Pancreas (tissue), 10 donors: Measurements from ENCODE around the gene CCDC88B. TPM values are rescaled to one million over a fixed set of nuclear protein-coding genes. Genes with fewer than 3 reads are reported as not detected.

Source experiments
- ATAC-seq, 4 donors: fragments of 200-7000 bp; cut with Tn5 transposase; one replicate each; pipeline versions ENCODE4 v1.8.0 to v1.9.1; 2020; ENCODE audit warnings: mild to moderate bottlenecking in 4 of 4, moderate library complexity in 4 of 4
- DNase-seq, 6 donors: peaks; one replicate each; pipeline ENCODE4 v3.0.0-alpha.2; 2020
- FAIRE-seq: peaks from 2 replicates; lab custom pipeline; 2012; peaks lifted over from hg19 to GRCh38; lab: Jason Lieb, UNC
- H3K27ac ChIP-seq, 4 donors: fragments of 200-600 bp; sonication (generic); 1 replicate in 3 of 4; 2 replicates in 1 of 4; pipeline versions ENCODE4 v1.5.0 to v1.8.0; 2020
- H3K27me3 ChIP-seq, 4 donors: fragments of 200-600 bp; one replicate each; pipeline ENCODE4 v1.8.0; 2021
- H3K36me3 ChIP-seq, 3 donors: fragments of 200-600 bp; sonication (generic) in 1 of 3; one replicate each; pipeline versions ENCODE4 v1.5.0 to v1.8.0; 2020 to 2021
- H3K4me1 ChIP-seq, 3 donors: fragments of 200-600 bp; one replicate each; pipeline ENCODE4 v1.8.0; 2021
- H3K4me3 ChIP-seq, 4 donors: fragments of 200-600 bp; sonication (generic) in 2 of 4; one replicate each; pipeline versions ENCODE4 v1.5.0 to v1.8.0; 2020 to 2021
- H3K9me3 ChIP-seq, 4 donors: fragments of 200-600 bp; one replicate each; pipeline ENCODE4 v1.8.0; 2021
- CTCF ChIP-seq, 4 donors: fragments of 200-600 bp; sonication (generic) in 3 of 4; IDR thresholded peaks; one replicate each; pipeline versions ENCODE4 v1.5.0 to v1.8.0; 2021; ENCODE audit warnings: antibody characterized with exemption in 4 of 4
- WGBS, 2 donors: extraction: QIAGEN DNeasy Blood & Tissue Kit; methylation state at CpG; one replicate each; pipeline ENCODE4 v1.1.7; 2013; 5-methylcytosine and 5-hydroxymethylcytosine counted together
- intact Hi-C, 3 donors: fragments of 100-400 bp; cut with DNase I; formaldehyde crosslinking; loops; one replicate each; pipeline versions ENCODE4 v1.11.1 to v1.14.2; 2022
- polyA plus RNA-seq, 2 donors: library from polyadenylated mRNA; stranded (reverse); fragments of 200-250 nt; gene quantifications; one replicate each; pipeline ENCODE4 v1.2.3, GENCODE V29; 2013
- total RNA-seq, 6 donors: library from RNA; stranded (reverse); fragmentation: NEBNext Ultra II Directional in 4 of 6; extraction: Animal tissue kit (Norgen Biotek cat#: 25700) in 4 of 6; gene quantifications; one replicate each; pipeline versions ENCODE4 v1.2.1 to v1.2.4, GENCODE V29; 2021 to 2023
- donor health status: healthy with polysubstance abuse.
- donor health status: DM: no; HTN: no; CAD: no; lungs with moderate emphysema.
- donor health status: DM: no; HTN: no; CAD: no.
- donor health status: control.
- donor health status: control.
- donor health status: Bipolar disorder and iron deficiency.
- donor health status: DM: yes; HTN: yes; CAD: no.
- donor health status: DM: no; HTN: no; CAD: no.
- donor health status: DM: no; HTN: no; CAD: no.
- donor health status: DM: yes; HTN: yes; CAD: no.

Gene CCDC88B
- total and polyA plus RNA-seq, 8 donors = 3.0 to 50.0 (median 6.4) TPM

- 90 to 93% methylated on average over 11 of the region's 11 CpGs for WGBS, 2 donors
- no peak for DNase-seq
Observed at GRCh38 chr11:64324692-64325469, 15.1 kb upstream of the CCDC88B start.

GRCh38 chr11:64327375-64327774, 12.6 kb upstream of the CCDC88B start:
- Histone ChIP-seq H3K9me3 (no peaks in the 10 kb centered on the region), H3K4me3 (no peak overlapping the region), H3K4me1 (peaks cover 4 to 12% (median 8%) of the 10 kb centered on the region in 3 donors), H3K36me3 (no peaks in the 10 kb centered on the region), H3K27ac (no peak overlapping the region), H3K27me3 (no peaks in the 10 kb centered on the region)
- 83 to 90% methylated on average over 2 of the region's 2 CpGs for WGBS, 2 donors
- no peak for TF ChIP-seq CTCF (IDR thresholded peaks at IDR 0.05)
- no peak for FAIRE-seq
- no peak for ATAC-seq
- intact Hi-C loops = no loop called here
- DNase-seq = no peak

More at GRCh38 chr11:64324692-64325469, 15.1 kb upstream of the CCDC88B start:
- H3K36me3 ChIP-seq = no peaks in the 10 kb centered on the region
- H3K9me3 ChIP-seq = no peaks in the 10 kb centered on the region
- intact Hi-C loops = no loop called here
- TF ChIP-seq CTCF (IDR thresholded peaks at IDR 0.05) = no peak
- no peak overlapping the region for H3K4me3 ChIP-seq
- no peak overlapping the region for H3K27ac ChIP-seq
- no peak for ATAC-seq
- FAIRE-seq = no peak
- no peaks in the 10 kb centered on the region for H3K27me3 ChIP-seq
- H3K4me1 ChIP-seq = peaks cover 0 to 6% (median 0%) of the 10 kb centered on the region in 3 donors

- ATAC-seq (no peak), DNase-seq (no peak), FAIRE-seq (no peak)
- 62 to 71% methylated on average over 3 of the region's 3 CpGs for WGBS, 2 donors
- Histone ChIP-seq H3K4me3 (no peak overlapping the region), H3K27ac (no peak overlapping the region), H3K4me1 (peaks cover 4 to 12% (median 8%) of the 10 kb centered on the region in 3 donors), H3K9me3 (no peaks in the 10 kb centered on the region), H3K27me3 (no peaks in the 10 kb centered on the region), H3K36me3 (no peaks in the 10 kb centered on the region)
- TF ChIP-seq CTCF (IDR thresholded peaks at IDR 0.05) = no peak
- intact Hi-C loops = no loop called here
Observed at GRCh38 chr11:64327993-64328392, 12.0 kb upstream of the CCDC88B start.

- no peak for TF ChIP-seq CTCF (IDR thresholded peaks at IDR 0.05)
- H3K27ac ChIP-seq = no peak overlapping the region
- DNase-seq (no peak), FAIRE-seq (no peak), ATAC-seq (no peak)
- H3K27me3 ChIP-seq = no peaks in the 10 kb centered on the region
- 78 to 80% methylated on average over 11 of the region's 11 CpGs for WGBS, 2 donors
- H3K36me3 ChIP-seq = no peaks in the 10 kb centered on the region
- H3K4me1 ChIP-seq = peaks cover 4 to 12% (median 8%) of the 10 kb centered on the region in 3 donors
- no peaks in the 10 kb centered on the region for H3K9me3 ChIP-seq
- no peak overlapping the region for H3K4me3 ChIP-seq
- intact Hi-C loops = no loop called here
Observed at GRCh38 chr11:64330888-64331287, 9.1 kb upstream of the CCDC88B start.
